GM23338 (cell line): ENCODE measurements around the gene ZGRF1. TPM values are rescaled to one million over a fixed set of nuclear protein-coding genes. Genes with fewer than 3 reads are reported as not detected.

ENCODE experiments used
- ATAC-seq: fragments of 200-7000 bp; cut with Tn5 transposase; 3 replicates; pipeline ENCODE4 v1.9.1; 2020
- DNase-seq: peaks from one replicate; pipeline ENCODE4 v3.0.0-alpha.2; 2015; ENCODE audit warnings: low spot score
- H2AFZ ChIP-seq: fragments of 200-600 bp; sonication (generic); 2 replicates; pipeline ENCODE4 v1.8.0; 2016; ENCODE audit warnings: antibody characterized with exemption, mild to moderate bottlenecking, moderate library complexity
- H3F3A ChIP-seq: fragments of 200-600 bp; sonication (generic); replicated peaks from 2 replicates; pipeline ENCODE4 v1.8.0; 2017; ENCODE audit warnings: antibody characterized with exemption, mixed run types, low read depth
- H3K27ac ChIP-seq: fragments of 200-600 bp; sonication (generic); 2 replicates; pipeline ENCODE4 v1.6.1; 2016; ENCODE audit warnings: low read depth
- H3K27me3 ChIP-seq: fragments of 200-600 bp; sonication (generic); 2 replicates; pipeline ENCODE4 v1.8.0; 2016; ENCODE audit warnings: mild to moderate bottlenecking, mixed run types, moderate library complexity; ENCODE audit not compliant: insufficient read depth
- H3K36me3 ChIP-seq: fragments of 200-600 bp; sonication (generic); 2 replicates; pipeline ENCODE4 v1.8.0; 2016; ENCODE audit warnings: mild to moderate bottlenecking; ENCODE audit not compliant: insufficient read depth
- H3K4me1 ChIP-seq: fragments of 200-600 bp; sonication (generic); 2 replicates; pipeline ENCODE4 v1.8.0; 2016; ENCODE audit warnings: mild to moderate bottlenecking, moderate library complexity; ENCODE audit not compliant: insufficient read depth
- H3K4me2 ChIP-seq: fragments of 200-600 bp; sonication (generic); 2 replicates; pipeline ENCODE4 v1.7.1; 2017; ENCODE audit warnings: mixed run types
- H3K4me3 ChIP-seq: fragments of 200-600 bp; sonication (generic); 2 replicates; pipeline ENCODE4 v1.6.1; 2016; ENCODE audit warnings: mixed run types
- H3K79me2 ChIP-seq: fragments of 200-600 bp; sonication (generic); replicated peaks from 2 replicates; pipeline ENCODE4 v1.8.0; 2017; ENCODE audit warnings: mild to moderate bottlenecking; ENCODE audit not compliant: insufficient read depth
- H3K9me2 ChIP-seq: fragments of 200-600 bp; sonication (generic); 2 replicates; pipeline ENCODE4 v1.8.0; 2017; ENCODE audit not compliant: insufficient read depth
- H4K20me1 ChIP-seq: fragments of 200-600 bp; sonication (generic); replicated peaks from 2 replicates; pipeline ENCODE4 v1.8.0; 2017; ENCODE audit warnings: mild to moderate bottlenecking; ENCODE audit not compliant: insufficient read depth
- H3K27ac Mint-ChIP-seq: 2 replicates; pipeline ENCODE4 v1.8.0; 2020; ENCODE audit warnings: inconsistent platforms, mild to moderate bottlenecking, moderate library complexity, mixed read lengths
- H3K27me3 Mint-ChIP-seq: 3 replicates; pipeline ENCODE4 v1.8.0; 2022; ENCODE audit warnings: low read depth, mild to moderate bottlenecking, moderate library complexity, mixed read lengths, inconsistent platforms; ENCODE audit not compliant: insufficient read depth, poor library complexity
- H3K36me3 Mint-ChIP-seq: 3 replicates; pipeline ENCODE4 v1.8.0; 2021; ENCODE audit warnings: low read depth, mild to moderate bottlenecking, inconsistent platforms, moderate library complexity, mixed read lengths
- H3K4me1 Mint-ChIP-seq: 3 replicates; pipeline ENCODE4 v1.8.0; 2020; ENCODE audit warnings: mild to moderate bottlenecking, inconsistent platforms, mixed read lengths
- H3K4me3 Mint-ChIP-seq: 3 replicates; pipeline ENCODE4 v1.8.0; 2021; ENCODE audit warnings: moderate library complexity, mild to moderate bottlenecking, inconsistent platforms, mixed read lengths
- H3K9me3 Mint-ChIP-seq: 3 replicates; pipeline ENCODE4 v1.8.0; 2020; ENCODE audit warnings: moderate library complexity, mild to moderate bottlenecking, inconsistent platforms, mixed read lengths
- CREB1 ChIP-seq: fragments of 250-450 bp; sonication (Bioruptor Pico); IDR thresholded peaks from 2 replicates; pipeline ENCODE4 v1.5.0; 2020; ENCODE audit warnings: low read depth, mild to moderate bottlenecking, moderate library complexity
- CTCF ChIP-seq, 2 experiments: fragments of 200-600 bp in 1 of 2; sonication (generic) in 1 of 2; conservative IDR thresholded peaks; 2 replicates each; pipeline versions ENCODE4 v1.5.1 to v1.6.1; 2016 to 2017; ENCODE audit warnings: antibody characterized with exemption in 2 of 2, low read depth in 2 of 2, mild to moderate bottlenecking in 2 of 2, moderate library complexity in 1 of 2
- ETS1 ChIP-seq: IDR thresholded peaks from 2 replicates; pipeline ENCODE4 v1.6.1; 2016; ENCODE audit warnings: antibody characterized with exemption
- EZH2 ChIP-seq: fragments of 200-600 bp; sonication (generic); IDR thresholded peaks from one replicate; pipeline ENCODE4 v1.8.0; 2017; ENCODE audit warnings: antibody characterized with exemption, mild to moderate bottlenecking, low read depth; ENCODE audit not compliant: unreplicated experiment
- EZH2phosphoT487 ChIP-seq: fragments of 200-600 bp; sonication (generic); IDR thresholded peaks from one replicate; pipeline ENCODE4 v1.8.1; 2018; ENCODE audit warnings: antibody characterized with exemption; ENCODE audit not compliant: unreplicated experiment
- JUNB ChIP-seq: IDR thresholded peaks from one replicate; pipeline ENCODE4 v1.6.1; 2016; ENCODE audit warnings: antibody characterized with exemption; ENCODE audit not compliant: unreplicated experiment
- NANOG ChIP-seq: IDR thresholded peaks from 2 replicates; pipeline ENCODE4 v1.6.1; 2016; ENCODE audit warnings: antibody characterized with exemption, borderline replicate concordance
- POLR2AphosphoS5 ChIP-seq: IDR thresholded peaks from 2 replicates; pipeline ENCODE4 v1.6.1; 2016; ENCODE audit warnings: antibody characterized with exemption, low read depth
- STAT1 ChIP-seq: IDR thresholded peaks from one replicate; pipeline ENCODE4 v1.6.1; 2016; ENCODE audit warnings: antibody characterized with exemption; ENCODE audit not compliant: unreplicated experiment
- ZNF114 ChIP-seq: fragments of 250-450 bp; sonication (Bioruptor Pico); IDR thresholded peaks from 2 replicates; pipeline ENCODE4 v1.5.0; 2020; ENCODE audit warnings: mild to moderate bottlenecking, moderate library complexity
- ZNF331 ChIP-seq: fragments of 250-450 bp; sonication (Bioruptor Pico); IDR thresholded peaks from 2 replicates; pipeline ENCODE4 v1.5.0; 2020; ENCODE audit warnings: low read depth, mild to moderate bottlenecking, moderate library complexity
- polyA plus RNA-seq: library from polyadenylated mRNA; unstranded; fragments of >200 nt; fragmentation: Nextera tagmentation; extraction: Ambion mirVana; gene quantifications from 2 replicates; pipeline ENCODE4 v1.2.1, GENCODE V29; 2016
- total RNA-seq: library from RNA; depleted of rRNA; stranded (reverse); fragments of >200 nt; shearing (Covaris generic); gene quantifications from 2 replicates; pipeline ENCODE4 v1.2.3, GENCODE V29; 2014
- TF ChIP-seq, protein P1 (sequence below): IDR thresholded peaks from one replicate; pipeline ENCODE4 v1.6.1; 2018; ENCODE audit warnings: antibody characterized with exemption; ENCODE audit not compliant: unreplicated experiment
- TF ChIP-seq, protein P2 (sequence below): fragments of 250-450 bp; sonication (Bioruptor Pico); IDR thresholded peaks from 2 replicates; pipeline ENCODE4 v1.5.0; 2020; ENCODE audit warnings: mild to moderate bottlenecking, moderate library complexity

Gene ZGRF1
- total and polyA plus RNA-seq, 2 experiments from 2014 or later, result 41.7 to 62.6 TPM

- Mint-ChIP-seq H3K9me3 (no peaks in the 10 kb centered on the region), H3K27me3 (peaks cover 6% of the 10 kb centered on the region), H3K36me3 (peaks cover 22% of the 10 kb centered on the region), H3K27ac (no peak overlapping the region), H3K4me1 (peaks cover 3% of the 10 kb centered on the region; the same call in 1 of the 3 replicates), H3K4me3 (no peak overlapping the region)
- Histone ChIP-seq H4K20me1 (no peaks in the 10 kb centered on the region), H3K27me3 (no peaks in the 10 kb centered on the region), H3K4me2 (no peak overlapping the region), H3K4me3 (no peak overlapping the region), H3K4me1 (peaks cover 5% of the 10 kb centered on the region; the same call in 1 of the 2 replicates), H3K27ac (no peak overlapping the region), H3K79me2 (no peaks in the 10 kb centered on the region), H3F3A (no peaks in the 10 kb centered on the region; the same call in 1 of the 2 replicates), H3K9me2 (no peaks in the 10 kb centered on the region), H3K36me3 (no peaks in the 10 kb centered on the region; the same call in 1 of the 2 replicates), H2AFZ (no peak overlapping the region)
- no peak for ATAC-seq
- TF ChIP-seq EZH2phosphoT487 (no peak), POLR2AphosphoS5 (no peak), JUNB (no peak), ZNF114 (CRISPR knock-in tag) (no peak), CREB1 (CRISPR knock-in tag) (no peak), EZH2 (no peak), STAT1 (no peak), NANOG (no peak), ZNF331 (CRISPR knock-in tag) (no peak), CTCF (conservative IDR thresholded peaks at IDR 0.05; ENCODE audit: low read depth in 2 of 2) (no peak), ETS1 (no peak)
- TF ChIP-seq, protein P1, sequence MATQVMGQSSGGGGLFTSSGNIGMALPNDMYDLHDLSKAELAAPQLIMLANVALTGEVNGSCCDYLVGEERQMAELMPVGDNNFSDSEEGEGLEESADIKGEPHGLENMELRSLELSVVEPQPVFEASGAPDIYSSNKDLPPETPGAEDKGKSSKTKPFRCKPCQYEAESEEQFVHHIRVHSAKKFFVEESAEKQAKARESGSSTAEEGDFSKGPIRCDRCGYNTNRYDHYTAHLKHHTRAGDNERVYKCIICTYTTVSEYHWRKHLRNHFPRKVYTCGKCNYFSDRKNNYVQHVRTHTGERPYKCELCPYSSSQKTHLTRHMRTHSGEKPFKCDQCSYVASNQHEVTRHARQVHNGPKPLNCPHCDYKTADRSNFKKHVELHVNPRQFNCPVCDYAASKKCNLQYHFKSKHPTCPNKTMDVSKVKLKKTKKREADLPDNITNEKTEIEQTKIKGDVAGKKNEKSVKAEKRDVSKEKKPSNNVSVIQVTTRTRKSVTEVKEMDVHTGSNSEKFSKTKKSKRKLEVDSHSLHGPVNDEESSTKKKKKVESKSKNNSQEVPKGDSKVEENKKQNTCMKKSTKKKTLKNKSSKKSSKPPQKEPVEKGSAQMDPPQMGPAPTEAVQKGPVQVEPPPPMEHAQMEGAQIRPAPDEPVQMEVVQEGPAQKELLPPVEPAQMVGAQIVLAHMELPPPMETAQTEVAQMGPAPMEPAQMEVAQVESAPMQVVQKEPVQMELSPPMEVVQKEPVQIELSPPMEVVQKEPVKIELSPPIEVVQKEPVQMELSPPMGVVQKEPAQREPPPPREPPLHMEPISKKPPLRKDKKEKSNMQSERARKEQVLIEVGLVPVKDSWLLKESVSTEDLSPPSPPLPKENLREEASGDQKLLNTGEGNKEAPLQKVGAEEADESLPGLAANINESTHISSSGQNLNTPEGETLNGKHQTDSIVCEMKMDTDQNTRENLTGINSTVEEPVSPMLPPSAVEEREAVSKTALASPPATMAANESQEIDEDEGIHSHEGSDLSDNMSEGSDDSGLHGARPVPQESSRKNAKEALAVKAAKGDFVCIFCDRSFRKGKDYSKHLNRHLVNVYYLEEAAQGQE, result no peak
- TF ChIP-seq, protein P2, sequence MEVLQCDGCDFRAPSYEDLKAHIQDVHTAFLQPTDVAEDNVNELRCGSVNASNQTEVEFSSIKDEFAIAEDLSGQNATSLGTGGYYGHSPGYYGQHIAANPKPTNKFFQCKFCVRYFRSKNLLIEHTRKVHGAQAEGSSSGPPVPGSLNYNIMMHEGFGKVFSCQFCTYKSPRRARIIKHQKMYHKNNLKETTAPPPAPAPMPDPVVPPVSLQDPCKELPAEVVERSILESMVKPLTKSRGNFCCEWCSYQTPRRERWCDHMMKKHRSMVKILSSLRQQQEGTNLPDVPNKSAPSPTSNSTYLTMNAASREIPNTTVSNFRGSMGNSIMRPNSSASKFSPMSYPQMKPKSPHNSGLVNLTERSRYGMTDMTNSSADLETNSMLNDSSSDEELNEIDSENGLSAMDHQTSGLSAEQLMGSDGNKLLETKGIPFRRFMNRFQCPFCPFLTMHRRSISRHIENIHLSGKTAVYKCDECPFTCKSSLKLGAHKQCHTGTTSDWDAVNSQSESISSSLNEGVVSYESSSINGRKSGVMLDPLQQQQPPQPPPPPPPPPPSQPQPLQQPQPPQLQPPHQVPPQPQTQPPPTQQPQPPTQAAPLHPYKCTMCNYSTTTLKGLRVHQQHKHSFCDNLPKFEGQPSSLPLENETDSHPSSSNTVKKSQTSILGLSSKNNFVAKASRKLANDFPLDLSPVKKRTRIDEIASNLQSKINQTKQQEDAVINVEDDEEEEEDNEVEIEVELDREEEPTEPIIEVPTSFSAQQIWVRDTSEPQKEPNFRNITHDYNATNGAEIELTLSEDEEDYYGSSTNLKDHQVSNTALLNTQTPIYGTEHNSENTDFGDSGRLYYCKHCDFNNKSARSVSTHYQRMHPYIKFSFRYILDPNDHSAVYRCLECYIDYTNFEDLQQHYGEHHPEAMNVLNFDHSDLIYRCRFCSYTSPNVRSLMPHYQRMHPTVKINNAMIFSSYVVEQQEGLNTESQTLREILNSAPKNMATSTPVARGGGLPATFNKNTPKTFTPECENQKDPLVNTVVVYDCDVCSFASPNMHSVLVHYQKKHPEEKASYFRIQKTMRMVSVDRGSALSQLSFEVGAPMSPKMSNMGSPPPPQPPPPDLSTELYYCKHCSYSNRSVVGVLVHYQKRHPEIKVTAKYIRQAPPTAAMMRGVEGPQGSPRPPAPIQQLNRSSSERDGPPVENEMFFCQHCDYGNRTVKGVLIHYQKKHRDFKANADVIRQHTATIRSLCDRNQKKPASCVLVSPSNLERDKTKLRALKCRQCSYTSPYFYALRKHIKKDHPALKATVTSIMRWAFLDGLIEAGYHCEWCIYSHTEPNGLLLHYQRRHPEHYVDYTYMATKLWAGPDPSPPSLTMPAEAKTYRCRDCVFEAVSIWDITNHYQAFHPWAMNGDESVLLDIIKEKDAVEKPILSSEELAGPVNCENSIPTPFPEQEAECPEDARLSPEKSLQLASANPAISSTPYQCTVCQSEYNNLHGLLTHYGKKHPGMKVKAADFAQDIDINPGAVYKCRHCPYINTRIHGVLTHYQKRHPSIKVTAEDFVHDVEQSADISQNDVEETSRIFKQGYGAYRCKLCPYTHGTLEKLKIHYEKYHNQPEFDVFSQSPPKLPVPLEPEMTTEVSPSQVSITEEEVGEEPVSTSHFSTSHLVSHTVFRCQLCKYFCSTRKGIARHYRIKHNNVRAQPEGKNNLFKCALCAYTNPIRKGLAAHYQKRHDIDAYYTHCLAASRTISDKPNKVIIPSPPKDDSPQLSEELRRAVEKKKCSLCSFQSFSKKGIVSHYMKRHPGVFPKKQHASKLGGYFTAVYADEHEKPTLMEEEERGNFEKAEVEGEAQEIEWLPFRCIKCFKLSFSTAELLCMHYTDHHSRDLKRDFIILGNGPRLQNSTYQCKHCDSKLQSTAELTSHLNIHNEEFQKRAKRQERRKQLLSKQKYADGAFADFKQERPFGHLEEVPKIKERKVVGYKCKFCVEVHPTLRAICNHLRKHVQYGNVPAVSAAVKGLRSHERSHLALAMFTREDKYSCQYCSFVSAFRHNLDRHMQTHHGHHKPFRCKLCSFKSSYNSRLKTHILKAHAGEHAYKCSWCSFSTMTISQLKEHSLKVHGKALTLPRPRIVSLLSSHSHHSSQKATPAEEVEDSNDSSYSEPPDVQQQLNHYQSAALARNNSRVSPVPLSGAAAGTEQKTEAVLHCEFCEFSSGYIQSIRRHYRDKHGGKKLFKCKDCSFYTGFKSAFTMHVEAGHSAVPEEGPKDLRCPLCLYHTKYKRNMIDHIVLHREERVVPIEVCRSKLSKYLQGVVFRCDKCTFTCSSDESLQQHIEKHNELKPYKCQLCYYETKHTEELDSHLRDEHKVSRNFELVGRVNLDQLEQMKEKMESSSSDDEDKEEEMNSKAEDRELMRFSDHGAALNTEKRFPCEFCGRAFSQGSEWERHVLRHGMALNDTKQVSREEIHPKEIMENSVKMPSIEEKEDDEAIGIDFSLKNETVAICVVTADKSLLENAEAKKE (CRISPR knock-in tag), result no peak
- DNase-seq, result no peak
These were observed 43.1 kb downstream of the ZGRF1 start for GRCh38 chr4:112593438-112594133.
